ENCODE data around the gene ETNK2. TPM values are rescaled to one million over a fixed set of nuclear protein-coding genes. Genes with fewer than 3 reads are reported as not detected.

Gene ETNK2
- total and polyA plus RNA-seq, 2 experiments from 2014 or later = 7.6 to 26.2 TPM

GRCh38 chr1:204104331-204105130 lies 47.3 kb downstream of the ETNK2 start (continued):
- TF ChIP-seq ZNF462 (CRISPR knock-in tag; IDR thresholded peaks at IDR 0.05) (no peak), EZH2 (IDR thresholded peaks at IDR 0.05; ENCODE audit: low read depth, unreplicated experiment) (no peak), ETS1 (IDR thresholded peaks at IDR 0.05) (no peak), CTCF (conservative IDR thresholded peaks at IDR 0.05; ENCODE audit: low read depth in 2 of 2) (no peak), JUNB (IDR thresholded peaks at IDR 0.05; ENCODE audit: unreplicated experiment) (no peak)
